ENCODE results near the gene PCDH12.

Gene PCDH12

DNA sequence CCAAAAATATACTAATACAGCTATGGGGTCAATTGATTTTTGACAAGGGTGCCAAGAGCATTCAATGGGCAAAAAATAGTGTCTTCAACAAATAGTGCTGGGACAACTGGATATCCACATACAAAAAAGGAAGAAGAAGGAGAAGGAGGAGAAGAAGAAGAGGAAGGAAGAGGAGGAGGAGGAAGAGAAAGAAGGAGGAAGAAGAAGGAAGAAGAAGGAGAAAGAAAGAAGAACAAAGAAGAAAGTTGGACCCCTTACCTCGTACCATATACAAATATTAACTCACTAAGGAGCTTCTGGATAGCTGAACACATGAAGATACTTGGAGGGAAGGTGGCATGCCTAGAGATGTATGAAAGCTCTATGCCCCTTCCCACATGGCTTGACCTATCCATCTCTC is 51.5 kb downstream of the PCDH12 start:
- no peak for DNase-seq

DNA sequence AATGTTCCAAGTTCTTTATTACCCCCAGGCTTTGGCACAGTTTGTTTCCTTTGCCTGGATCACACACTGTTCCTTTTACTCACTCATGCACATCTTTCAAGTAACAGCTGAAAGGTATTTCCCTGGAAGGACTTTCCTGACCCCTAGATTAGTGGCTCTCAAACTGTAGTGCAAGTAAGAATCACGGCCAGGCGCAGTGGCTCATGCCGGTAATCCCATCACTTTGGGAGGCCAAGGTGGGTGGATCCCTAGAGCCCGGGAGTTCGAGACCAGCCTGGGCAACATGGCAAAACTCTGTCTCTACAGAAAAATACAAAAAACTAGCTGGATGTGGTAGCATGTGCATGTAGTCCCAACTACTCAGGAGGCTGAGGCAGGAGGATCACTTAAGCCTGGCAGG is 53.5 kb downstream of the PCDH12 start:
- no peak for DNase-seq

DNA sequence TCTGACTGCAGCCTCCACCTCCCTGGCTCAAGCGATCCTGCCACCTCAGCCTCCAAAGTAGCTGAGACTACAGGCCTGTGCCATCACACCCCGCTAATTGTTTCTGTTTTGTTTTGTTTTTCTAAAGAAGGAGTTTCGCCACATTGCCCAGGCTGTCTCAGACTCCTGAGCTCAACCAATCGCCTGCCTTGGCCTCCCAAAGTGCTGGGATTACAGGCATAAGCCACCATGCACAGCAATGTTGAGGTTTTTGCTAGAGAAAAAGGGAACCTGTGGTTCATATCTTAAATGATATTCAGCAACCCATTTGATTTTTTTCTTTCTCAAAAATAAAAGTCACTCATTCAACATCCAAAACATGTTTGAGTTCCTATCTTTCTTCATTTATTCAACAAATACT is 54.7 kb downstream of the PCDH12 start:
- no peak for DNase-seq

DNA sequence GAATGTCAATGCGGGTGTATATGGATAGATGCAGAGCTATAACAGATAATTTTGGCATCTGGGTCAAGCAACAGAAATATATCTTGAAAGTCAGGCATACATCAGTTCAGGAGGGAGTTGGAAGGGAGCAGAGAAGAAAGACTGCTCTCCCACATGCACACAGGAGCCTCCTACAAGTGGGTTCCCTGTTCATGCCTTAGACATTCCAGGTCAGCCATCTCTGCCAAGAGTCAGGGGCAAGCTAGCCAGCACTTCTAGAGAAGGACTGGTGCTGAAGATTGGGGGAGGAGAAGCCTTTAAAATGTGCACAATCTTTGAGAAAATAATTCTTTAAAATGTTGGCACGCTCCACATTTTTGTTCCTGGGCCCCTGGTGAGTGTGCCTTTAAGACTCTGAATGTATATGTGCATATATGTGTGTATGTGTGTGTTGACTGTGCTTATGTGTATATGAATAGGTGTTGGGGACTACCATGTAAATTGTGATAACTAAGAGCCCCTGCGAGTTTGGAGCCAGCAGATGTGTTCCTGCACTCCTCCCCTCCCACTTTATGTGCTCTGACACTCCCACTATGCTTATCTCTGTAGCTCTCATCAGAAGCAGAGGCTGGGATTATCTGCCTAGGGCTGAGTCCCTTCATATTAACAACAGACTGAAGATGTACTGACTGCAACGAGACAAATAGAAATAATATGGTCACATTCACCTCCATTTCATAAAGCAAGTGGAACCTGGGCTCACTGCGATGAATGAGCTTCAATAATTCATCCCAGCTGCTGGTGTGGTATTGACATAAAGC is 55.8 kb downstream of the PCDH12 start:
- no peak for DNase-seq

DNA sequence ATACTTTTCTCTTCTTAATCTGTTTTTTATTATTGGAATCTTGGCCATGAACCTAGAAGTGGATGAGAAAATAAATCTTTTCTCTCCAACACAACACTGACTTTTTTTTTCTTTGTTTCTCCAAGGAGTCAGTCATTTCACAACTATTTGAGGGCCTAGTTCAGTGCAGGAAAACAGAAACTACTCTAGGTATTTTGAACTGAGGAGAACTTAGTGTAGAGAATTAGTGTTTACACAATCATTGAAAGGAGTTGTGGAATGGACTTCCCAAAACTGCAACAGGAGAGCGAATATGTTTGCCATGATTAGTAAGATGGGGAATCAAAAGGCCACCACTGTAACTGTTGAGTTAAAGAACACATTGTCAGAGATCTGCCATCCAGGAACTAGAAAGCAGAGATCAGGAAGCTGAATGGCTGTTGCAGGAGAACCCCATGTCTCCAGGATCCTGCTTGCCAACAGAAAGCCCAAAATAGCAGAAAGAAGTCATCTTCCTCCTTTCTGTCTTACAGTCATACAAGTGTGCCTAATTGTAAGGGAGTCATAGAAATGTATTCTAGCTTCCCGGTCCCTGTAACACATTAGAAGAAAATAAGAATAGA is 59.5 kb downstream of the PCDH12 start:
- no peak for DNase-seq

DNA sequence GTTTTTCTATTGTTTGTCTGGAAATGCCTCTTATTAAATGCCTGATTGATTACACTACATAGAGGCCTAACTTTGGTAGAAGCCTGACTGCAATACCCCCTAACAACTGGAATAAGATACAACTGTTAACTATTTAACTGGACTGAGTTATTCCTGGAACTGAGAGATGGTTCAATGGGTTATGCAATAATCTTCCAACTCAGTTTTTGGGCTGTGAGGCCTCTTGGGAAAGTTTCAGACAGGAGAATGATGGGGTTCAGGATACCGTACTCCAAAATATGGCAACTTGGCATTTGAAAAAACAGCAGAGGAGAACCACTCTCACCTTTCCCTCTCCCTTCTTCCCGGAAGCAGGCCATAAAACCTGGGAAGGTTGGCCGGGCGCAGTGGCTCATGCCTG is 60.6 kb downstream of the PCDH12 start:
- no peak for DNase-seq
